Natural killer cell (primary cell): ENCODE data around the gene ABCF2. TPM values are rescaled to one million over a fixed set of nuclear protein-coding genes. Genes with fewer than 3 reads are reported as not detected.

Experiments
- ATAC-seq, 3 donors: fragments of 150-1000 bp in 2 of 3; fragments of 200-7000 bp in 1 of 3; cut with Tn5 transposase; 1 replicate in 1 of 3; 2 replicates in 2 of 3; pipeline ENCODE4 v1.10.0; 2021; ENCODE audit warnings: mild to moderate bottlenecking in 2 of 3, moderate library complexity in 2 of 3
- DNase-seq, 2 donors: peaks; one replicate each; pipeline versions ENCODE4 v3.0.0 to v3.0.0-alpha.2; 2013 to 2021; ENCODE audit warnings: mixed read lengths in 1 of 2
- H3K27ac ChIP-seq: one replicate; pipeline ENCODE4 v1.5.1; 2013; ENCODE audit warnings: mild to moderate bottlenecking, low read length
- H3K27me3 ChIP-seq: one replicate; pipeline ENCODE4 v1.6.1; 2013; ENCODE audit warnings: low read length; ENCODE audit not compliant: control insufficient read depth, insufficient read depth
- H3K36me3 ChIP-seq: one replicate; pipeline ENCODE4 v1.6.1; 2013; ENCODE audit warnings: low read length; ENCODE audit not compliant: control insufficient read depth, insufficient read depth
- H3K4me1 ChIP-seq: one replicate; pipeline ENCODE4 v1.6.1; 2013; ENCODE audit warnings: low read length; ENCODE audit not compliant: control insufficient read depth, insufficient read depth
- H3K4me3 ChIP-seq: one replicate; pipeline ENCODE4 v1.5.1; 2013; ENCODE audit warnings: low read length
- H3K9me3 ChIP-seq: one replicate; pipeline ENCODE4 v1.6.1; 2013; ENCODE audit warnings: low read length; ENCODE audit not compliant: control insufficient read depth, insufficient read depth
- H3K27ac Mint-ChIP-seq, 2 donors: one replicate each; pipeline ENCODE4 v1.8.0; 2022; ENCODE audit warnings: mild to moderate bottlenecking in 2 of 2, mixed read lengths in 2 of 2, moderate library complexity in 1 of 2
- H3K27me3 Mint-ChIP-seq, 2 donors: one replicate each; pipeline ENCODE4 v1.8.0; 2022; ENCODE audit warnings: low read depth in 2 of 2, mixed read lengths in 2 of 2
- H3K36me3 Mint-ChIP-seq: one replicate; pipeline ENCODE4 v1.8.0; 2022; ENCODE audit warnings: mixed read lengths
- H3K4me1 Mint-ChIP-seq, 2 donors: one replicate each; pipeline ENCODE4 v1.8.0; 2022; ENCODE audit warnings: mixed read lengths in 2 of 2
- H3K4me3 Mint-ChIP-seq: one replicate; pipeline ENCODE4 v1.8.0; 2022; ENCODE audit warnings: mild to moderate bottlenecking, moderate library complexity, mixed read lengths
- H3K9me3 Mint-ChIP-seq, 2 donors: one replicate each; pipeline ENCODE4 v1.8.0; 2022; ENCODE audit warnings: mixed read lengths in 2 of 2
- CTCF ChIP-seq: fragments of 200-600 bp; IDR thresholded peaks from one replicate; pipeline ENCODE4 v1.8.0; 2022; ENCODE audit warnings: antibody characterized with exemption
- WGBS: methylation state at CpG from one replicate; pipeline ENCODE4 v1.1.7; 2013; ENCODE audit warnings: missing lambda C conversion rate; ENCODE audit not compliant: insufficient coverage; 5-methylcytosine and 5-hydroxymethylcytosine counted together
- intact Hi-C: fragments of 100-400 bp; cut with micrococcal nuclease; formaldehyde crosslinking; loops from one replicate; pipeline ENCODE4 v1.14.2; 2022
- total RNA-seq, 4 donors: library from RNA; stranded (reverse); fragments of 120-200 nt in 1 of 4; gene quantifications; one replicate each; pipeline versions ENCODE4 v1.2.3 to v1.2.4, GENCODE V29; 2013 to 2022

Gene ABCF2
- total RNA-seq, 3 donors from 2014 or later (not counting 1 experiment from before 2014, with no cell fraction given): 12.1 to 26.1 (median 17.6) TPM

- H3K4me1 Mint-ChIP-seq: peaks cover 22% of the 10 kb centered on the region in 2 donors
- no peak overlapping the region for H3K27ac Mint-ChIP-seq
Measured at GRCh38 chr7:151204383-151205032, 22.5 kb downstream of the ABCF2 start.

GRCh38 chr7:151202836-151203235 lies 24.2 kb downstream of the ABCF2 start:
- Histone ChIP-seq H3K4me3 (no peak overlapping the region), H3K36me3 (no peaks in the 10 kb centered on the region), H3K27me3 (no peaks in the 10 kb centered on the region), H3K9me3 (no peaks in the 10 kb centered on the region), H3K27ac (no peak overlapping the region), H3K4me1 (peaks cover 20% of the 10 kb centered on the region)
- no peak overlapping the region for H3K27ac Mint-ChIP-seq
- H3K36me3 Mint-ChIP-seq: no peaks in the 10 kb centered on the region
- intact Hi-C loops: no loop called here
- H3K4me1 Mint-ChIP-seq: peaks cover 20% of the 10 kb centered on the region in 2 donors
- no peaks in the 10 kb centered on the region for H3K9me3 Mint-ChIP-seq
- TF ChIP-seq CTCF: no peak
- no peak overlapping the region for H3K4me3 Mint-ChIP-seq
- DNase-seq (no peak), ATAC-seq (no peak)
- H3K27me3 Mint-ChIP-seq: peaks cover 0 to 9% of the 10 kb centered on the region in 2 donors
- 99% methylated on average over 9 of the region's 9 CpGs for WGBS

More at GRCh38 chr7:151204383-151205032, 22.5 kb downstream of the ABCF2 start:
- H3K36me3 Mint-ChIP-seq: no peaks in the 10 kb centered on the region
- WGBS: 81% methylated on average over 48 of the region's 48 CpGs
- Histone ChIP-seq H3K9me3 (no peaks in the 10 kb centered on the region), H3K27me3 (no peaks in the 10 kb centered on the region), H3K27ac (no peak overlapping the region), H3K36me3 (no peaks in the 10 kb centered on the region), H3K4me3 (no peak overlapping the region), H3K4me1 (peaks cover 24% of the 10 kb centered on the region)
- peaks cover 0 to 9% of the 10 kb centered on the region in 2 donors for H3K27me3 Mint-ChIP-seq
- no peaks in the 10 kb centered on the region for H3K9me3 Mint-ChIP-seq
- H3K4me3 Mint-ChIP-seq: no peak overlapping the region
- DNase-seq (no peak), ATAC-seq (no peak)
- intact Hi-C loops: no loop called here
- no peak for TF ChIP-seq CTCF

- Mint-ChIP-seq H3K9me3 (no peaks in the 10 kb centered on the region), H3K4me3 (no peak overlapping the region), H3K27me3 (peaks cover 0 to 9% of the 10 kb centered on the region in 2 donors), H3K27ac (no peak overlapping the region), H3K4me1 (peaks cover 9% of the 10 kb centered on the region in 2 donors), H3K36me3 (no peaks in the 10 kb centered on the region)
- no peaks in the 10 kb centered on the region for H3K36me3 ChIP-seq
- no peaks in the 10 kb centered on the region for H3K27me3 ChIP-seq
- no peak for ATAC-seq
- DNase-seq: no peak
- H3K9me3 ChIP-seq: no peaks in the 10 kb centered on the region
- WGBS: 96% methylated on average over 4 of the region's 4 CpGs
- intact Hi-C loops: no loop called here
- H3K4me3 ChIP-seq: no peak overlapping the region
- no peak overlapping the region for H3K27ac ChIP-seq
- peaks cover 10% of the 10 kb centered on the region for H3K4me1 ChIP-seq
- TF ChIP-seq CTCF: no peak
Measured at GRCh38 chr7:151201751-151202150, 25.3 kb downstream of the ABCF2 start.

GRCh38 chr7:151201344-151201743 lies 25.7 kb downstream of the ABCF2 start:
- peaks cover 5% of the 10 kb centered on the region in 2 donors for H3K4me1 Mint-ChIP-seq
- H3K27me3 Mint-ChIP-seq: peaks cover 0 to 9% of the 10 kb centered on the region in 2 donors
- TF ChIP-seq CTCF: no peak
- Histone ChIP-seq H3K4me3 (no peak overlapping the region), H3K36me3 (no peaks in the 10 kb centered on the region), H3K9me3 (no peaks in the 10 kb centered on the region), H3K27ac (no peak overlapping the region), H3K4me1 (peaks cover 5% of the 10 kb centered on the region), H3K27me3 (no peaks in the 10 kb centered on the region)
- 81% methylated on average over 2 of the region's 3 CpGs for WGBS
- ATAC-seq (no peak), DNase-seq (no peak)
- intact Hi-C loops: no loop called here
- H3K9me3 Mint-ChIP-seq: no peaks in the 10 kb centered on the region
- H3K27ac Mint-ChIP-seq: no peak overlapping the region
- no peak overlapping the region for H3K4me3 Mint-ChIP-seq
- H3K36me3 Mint-ChIP-seq: no peaks in the 10 kb centered on the region
